Stimulated activated naive CD4-positive, alpha-beta T cell treated with Interleukin-2 at 50 U/mL for 16 hours (primary cell): ENCODE data around the gene SPEM3.
A peak's percentile ranks its signal among the peaks of the same experiment; 100 is the strongest.

Experiments used
- DNase-seq: peaks from one replicate; lab custom pipeline; 2025; lab: John Stamatoyannopoulos, UW

SPEM3 gene

DNA sequence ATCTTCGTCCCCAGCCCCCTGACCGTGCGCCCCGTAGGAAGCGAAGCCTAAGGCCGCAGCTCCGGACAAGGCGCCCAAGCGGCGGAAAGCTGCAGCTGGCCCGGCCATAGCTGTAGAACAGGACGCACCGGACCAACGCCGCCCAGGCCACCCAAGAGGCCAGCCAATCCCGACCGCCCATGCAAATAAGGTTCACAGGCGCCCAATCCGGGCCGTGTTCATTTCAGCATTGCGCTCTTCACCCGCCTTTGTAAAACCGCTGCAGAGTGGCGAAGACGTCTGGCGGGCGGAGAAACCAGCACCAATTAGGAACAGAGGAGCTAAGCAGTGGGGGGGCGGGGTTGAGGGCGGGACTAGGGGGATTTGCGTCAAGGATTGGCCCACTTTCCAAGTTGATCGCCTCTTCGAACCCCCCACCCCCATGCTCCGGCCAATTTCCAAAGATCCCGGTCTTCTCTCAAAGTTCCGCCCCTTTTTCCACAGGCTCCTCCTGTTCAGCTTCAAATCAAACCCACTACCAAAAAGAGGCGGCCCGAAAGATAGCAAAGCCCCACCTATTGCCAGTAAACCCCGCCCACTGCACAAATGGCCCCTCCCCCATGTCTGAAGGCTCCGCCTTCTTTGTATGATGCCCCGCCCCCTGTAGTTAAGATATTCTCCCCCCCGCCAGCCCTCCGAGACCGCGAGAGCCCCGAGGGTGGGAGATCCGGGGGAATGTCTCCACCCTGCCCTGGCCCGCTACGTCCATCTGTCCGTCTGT lies 24.5 kb upstream of the SPEM3 start, which contains the start of gene TMEM256:
TSS of gene TMEM256 (minus strand) at position 121 of the 760 bp plus-strand sequence. CDS start at position 108, 13 bp downstream.
- DNase-seq = peak; percentile 98

DNA sequence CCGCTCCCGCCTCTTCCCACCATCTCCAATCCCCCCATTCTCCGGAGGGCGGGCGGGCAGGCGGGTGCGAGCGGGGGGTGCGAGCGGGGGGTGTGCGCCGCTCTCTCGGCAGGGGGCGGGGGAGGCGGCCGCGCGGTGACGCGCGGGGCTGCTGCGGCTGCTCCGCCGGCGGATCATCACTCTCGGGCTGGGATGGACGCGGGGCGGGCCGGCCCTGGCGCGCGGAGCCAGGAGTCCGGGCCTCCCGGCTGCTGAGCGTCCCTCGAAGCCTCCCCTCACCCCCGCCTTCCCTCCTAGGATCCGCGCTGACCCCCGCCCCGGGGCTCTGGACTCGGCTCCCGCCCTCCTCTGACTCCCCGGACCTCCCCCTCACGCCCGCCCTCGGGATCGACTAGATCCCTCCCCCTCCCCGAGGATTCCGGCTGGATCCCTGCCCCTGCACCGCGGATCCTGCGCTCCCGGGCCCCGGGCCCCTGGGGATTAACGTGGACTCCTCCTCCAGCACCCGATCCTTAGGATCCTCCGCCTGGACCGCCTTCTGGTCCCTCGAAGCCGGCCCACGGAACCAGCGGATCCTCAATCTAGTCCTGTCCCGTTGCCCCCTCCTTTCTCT lies 23.8 kb upstream of the SPEM3 start:
- peak; percentile 69 for DNase-seq

DNA sequence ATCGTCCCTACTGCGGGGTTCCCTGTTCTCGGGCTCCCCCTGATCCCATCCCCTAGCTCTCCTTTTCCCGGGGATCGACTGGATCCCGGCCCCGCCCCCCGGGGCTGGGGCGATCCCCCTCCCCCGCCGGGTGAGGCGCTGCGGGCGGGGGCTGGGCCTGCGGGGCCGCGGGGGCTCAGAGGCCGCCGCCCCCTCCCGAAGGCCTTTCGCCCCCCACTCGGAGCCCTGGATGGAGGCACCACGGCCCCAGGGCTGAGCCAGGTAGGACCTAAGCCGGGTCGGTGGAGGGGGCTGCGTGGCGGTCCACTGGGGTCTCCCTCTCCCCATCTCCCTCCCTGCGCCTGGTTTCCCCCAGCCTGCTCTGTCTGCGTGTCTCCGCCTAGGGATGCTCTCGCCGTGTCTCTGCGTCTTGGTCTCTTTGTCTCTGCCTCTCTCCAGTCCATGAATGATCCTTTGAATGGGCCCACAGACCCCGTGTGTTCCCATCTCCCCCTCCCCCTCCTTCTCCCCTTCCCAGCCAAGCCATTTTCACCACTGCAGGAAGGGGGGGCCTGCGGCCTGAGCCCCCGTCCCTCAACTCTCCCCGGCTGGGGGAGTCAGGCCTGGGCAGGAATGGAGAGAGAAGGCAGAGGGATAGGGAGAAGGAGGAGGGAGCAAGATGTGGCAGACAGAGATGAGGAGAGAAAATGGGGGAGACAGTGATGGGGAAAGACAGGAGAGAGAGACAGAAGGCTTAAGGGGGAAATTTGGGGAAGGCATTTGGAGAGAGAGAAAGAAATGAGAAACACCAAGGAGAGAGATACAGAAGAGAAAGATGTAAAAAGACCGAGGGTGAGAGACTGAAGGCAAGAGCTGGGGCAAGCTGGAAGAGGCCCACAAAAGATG lies 23.1 kb upstream of the SPEM3 start:
- no peak for DNase-seq

DNA sequence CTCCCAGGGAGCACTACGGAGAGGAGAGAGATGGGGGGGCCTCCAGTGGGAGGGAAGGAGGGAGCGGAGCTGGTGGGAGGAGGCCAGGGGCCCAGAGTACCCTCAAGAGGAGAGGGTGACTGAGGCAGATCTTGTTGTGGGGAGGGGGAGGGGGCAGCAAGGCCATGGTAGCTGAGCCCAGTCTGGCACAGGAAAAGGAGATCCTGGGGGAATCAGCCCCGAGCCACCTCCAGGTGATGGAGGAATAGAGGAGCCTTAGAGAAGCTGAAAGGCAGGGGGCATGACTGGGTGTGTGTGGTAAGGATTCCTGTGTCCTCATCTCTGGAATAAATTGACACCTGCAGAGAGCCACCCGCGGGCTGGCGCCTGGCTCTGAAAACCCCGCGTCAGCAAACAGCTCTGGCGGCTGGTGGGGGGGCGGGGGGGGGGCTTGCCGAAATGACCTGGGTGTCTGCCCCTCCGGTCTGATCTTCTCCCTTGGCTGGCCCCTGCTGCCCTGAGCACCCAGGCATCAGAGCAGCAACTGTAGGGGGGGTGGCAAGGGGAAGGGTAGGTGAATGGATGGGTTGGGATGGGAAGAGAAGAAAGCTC lies 22.3 kb upstream of the SPEM3 start:
- no peak for DNase-seq

DNA sequence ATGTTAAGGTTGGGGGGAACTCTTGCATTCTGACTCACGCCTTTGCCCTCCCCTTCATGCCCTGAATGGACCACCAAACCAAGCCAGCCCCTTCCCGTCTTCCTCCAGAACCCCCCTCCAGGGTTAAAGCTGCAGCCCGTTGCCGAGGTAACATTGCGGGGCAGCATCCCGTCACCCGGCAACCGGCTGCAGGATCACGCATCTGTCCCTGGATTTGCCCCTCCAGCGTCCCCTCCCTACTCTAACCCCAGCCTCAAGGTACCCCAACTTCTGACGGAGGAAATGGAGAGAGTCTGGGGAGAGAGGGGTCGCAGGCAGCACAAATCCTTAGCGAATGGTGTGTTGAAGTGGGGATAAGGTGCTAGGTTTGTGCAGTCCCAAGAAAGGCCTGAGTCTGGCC lies 21.6 kb upstream of the SPEM3 start:
- no peak for DNase-seq

DNA sequence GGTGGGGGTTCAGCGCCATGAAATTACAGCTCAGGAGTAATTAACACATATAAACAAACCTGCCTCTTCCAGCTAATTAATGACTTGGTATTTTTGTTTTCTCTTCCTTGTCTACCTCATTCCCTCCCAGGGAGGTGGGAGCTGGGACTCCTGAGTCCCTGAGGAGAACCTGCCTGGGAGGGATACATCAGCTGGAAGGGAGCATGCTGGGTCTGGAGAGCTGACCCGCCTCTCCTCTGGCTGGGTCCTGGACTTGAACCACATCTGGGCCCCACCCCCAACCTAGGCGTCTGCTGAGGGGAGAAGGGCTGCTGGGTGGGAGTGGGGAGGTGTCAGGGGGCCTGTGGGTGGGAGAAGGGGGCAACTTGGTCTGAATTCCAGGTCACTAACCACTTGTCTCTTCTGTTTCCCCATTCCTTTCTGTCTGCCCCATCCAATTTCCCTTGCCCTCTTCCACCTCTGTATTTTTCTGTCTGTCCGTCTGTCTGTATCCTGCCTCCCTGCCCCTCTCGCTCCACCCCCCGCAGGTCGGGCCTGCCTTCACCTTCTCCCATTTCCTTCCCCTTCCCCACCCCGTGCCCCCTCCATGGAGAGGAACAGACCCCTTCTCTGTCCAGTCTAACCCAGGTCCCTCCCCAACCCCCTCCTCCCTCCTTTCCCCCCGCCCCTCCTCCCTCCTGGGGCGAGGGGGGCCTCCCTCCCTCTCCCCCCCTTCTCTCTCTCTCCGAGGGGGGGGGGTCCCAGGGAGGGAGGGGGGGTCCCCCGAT lies 21.0 kb upstream of the SPEM3 start, which contains the start of gene NLGN2:
TSS of gene NLGN2 (plus strand) at position 361 of the 767 bp plus-strand sequence. CDS start 411 bp downstream, outside the sequence.
- no peak for DNase-seq

DNA sequence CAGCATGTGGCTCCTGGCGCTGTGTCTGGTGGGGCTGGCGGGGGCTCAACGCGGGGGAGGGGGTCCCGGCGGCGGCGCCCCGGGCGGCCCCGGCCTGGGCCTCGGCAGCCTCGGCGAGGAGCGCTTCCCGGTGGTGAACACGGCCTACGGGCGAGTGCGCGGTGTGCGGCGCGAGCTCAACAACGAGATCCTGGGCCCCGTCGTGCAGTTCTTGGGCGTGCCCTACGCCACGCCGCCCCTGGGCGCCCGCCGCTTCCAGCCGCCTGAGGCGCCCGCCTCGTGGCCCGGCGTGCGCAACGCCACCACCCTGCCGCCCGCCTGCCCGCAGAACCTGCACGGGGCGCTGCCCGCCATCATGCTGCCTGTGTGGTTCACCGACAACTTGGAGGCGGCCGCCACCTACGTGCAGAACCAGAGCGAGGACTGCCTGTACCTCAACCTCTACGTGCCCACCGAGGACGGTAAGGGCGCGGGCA lies 20.4 kb upstream of the SPEM3 start:
- peak; percentile 22 for DNase-seq

DNA sequence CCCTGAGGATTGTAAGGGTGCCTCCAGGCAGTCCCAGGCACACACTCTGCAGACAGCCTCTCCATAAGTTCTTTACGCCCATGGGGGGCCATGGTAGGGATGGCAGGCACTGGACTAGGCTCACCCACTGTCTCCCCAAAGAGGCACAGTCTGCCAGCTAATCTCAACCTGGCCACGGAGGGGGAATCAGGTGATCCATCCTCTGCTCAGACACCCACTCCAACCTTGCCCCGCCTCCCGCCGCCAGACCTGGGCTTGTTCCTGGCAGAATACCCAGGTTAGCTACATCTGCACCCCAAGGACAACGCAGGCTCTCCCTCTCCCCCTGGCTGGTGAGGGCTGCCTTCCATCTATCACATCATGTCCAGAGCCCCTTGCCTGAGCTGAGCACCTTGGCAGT lies 19.8 kb upstream of the SPEM3 start:
- no peak for DNase-seq

DNA sequence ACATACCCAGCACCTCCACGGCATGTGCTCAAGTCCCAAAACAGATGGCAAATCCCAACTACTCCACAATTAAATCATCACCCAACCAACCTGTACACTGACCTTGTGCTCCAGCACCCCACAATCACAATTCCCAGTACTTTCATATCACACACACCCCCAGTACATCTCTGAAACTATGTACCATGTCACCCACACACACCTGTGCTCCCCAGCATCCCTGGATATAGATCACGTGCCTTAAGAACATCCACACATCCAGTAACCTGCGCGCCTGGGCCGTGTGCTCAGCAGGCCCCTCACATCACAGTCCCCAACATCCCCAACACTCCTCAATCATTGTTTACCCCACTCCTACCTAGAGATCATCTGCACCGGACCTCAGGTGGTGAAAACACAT lies 18.9 kb upstream of the SPEM3 start:
- DNase-seq = no peak

DNA sequence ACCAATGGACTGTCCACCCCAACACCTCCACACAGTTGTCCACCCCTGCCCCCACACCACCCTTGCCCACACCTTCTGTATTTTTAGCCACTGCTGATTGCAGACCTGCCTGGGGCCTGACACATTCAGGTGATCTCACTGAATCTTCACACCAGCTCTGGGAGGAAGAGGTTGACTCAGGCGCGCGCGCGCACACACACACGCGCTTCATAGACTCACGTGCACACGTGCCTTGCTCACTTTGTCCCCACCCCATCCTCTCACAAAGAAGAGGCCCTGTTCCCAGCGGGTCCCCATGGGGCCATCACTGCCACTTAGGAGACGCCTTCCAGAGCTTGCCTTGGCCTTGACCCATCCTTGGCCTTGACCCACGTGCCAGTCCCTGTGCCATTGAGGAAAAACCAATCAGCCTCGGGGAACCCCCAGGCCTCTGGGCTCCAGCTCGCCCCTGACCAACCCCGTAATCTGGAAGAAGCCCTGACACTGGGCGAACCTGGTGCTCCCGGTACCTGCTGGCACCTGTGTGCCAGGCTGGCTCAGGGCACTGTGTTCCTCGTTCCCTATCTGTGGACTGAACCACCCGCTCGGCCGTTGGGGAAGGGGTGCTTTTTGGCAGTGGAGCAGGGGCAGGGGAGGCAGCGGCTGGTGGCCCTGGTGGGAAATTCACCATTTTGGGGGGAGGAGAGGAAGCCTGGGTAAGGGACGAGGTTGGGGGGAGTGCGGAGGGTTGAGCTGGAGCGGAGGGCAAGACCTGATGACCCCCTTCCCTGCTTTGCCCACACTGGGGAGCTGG lies 17.8 kb upstream of the SPEM3 start:
- DNase-seq = no peak

DNA sequence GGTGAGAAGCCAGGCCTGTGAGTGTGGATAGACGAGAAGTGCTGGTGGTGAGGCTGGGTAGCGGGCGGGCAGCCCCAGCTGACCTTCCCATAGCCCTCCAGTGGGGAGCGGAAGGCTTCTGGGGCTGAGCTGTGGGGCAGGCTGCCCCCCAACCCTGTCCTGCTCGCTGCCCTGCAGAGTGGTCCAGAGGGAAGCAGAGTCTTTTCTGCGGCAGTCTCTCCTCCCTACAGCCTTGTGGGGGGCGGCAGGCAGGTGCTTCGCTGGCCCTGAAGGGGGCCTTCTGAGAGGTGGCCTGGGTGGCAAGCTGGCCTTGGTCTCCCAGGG lies 17.3 kb upstream of the SPEM3 start:
- no peak for DNase-seq

DNA sequence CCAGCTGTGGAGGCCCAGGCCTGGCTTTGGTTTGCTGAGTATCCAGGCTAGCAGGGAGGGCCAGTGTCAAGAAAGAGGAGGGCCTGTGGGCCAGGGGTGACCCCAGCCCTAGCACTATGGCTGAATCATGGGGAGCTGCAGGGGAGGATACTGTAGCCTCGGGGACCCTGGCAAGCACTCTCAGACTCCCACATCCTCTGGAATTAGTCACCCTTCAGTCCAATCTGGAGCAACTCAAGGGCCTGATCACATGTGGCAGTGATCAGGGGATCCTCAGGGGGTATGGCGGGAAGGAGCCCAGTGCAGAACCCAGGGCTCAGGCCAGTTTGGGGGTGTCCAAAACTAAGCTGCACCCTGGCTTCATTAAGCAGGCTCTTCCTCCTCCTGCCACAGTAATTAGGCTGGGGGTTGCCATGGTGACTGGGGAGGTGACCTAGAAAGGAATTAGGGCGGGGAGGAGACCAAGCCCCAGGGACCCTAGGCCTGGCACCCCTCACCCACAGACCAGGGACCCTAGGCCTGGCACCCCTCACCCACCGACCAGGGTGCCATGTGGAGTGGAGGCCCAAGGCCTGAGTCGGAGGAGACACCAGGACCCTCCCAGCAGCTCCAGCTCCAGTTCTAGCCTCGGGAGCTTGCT lies 15.2 kb upstream of the SPEM3 start:
- no peak for DNase-seq

DNA sequence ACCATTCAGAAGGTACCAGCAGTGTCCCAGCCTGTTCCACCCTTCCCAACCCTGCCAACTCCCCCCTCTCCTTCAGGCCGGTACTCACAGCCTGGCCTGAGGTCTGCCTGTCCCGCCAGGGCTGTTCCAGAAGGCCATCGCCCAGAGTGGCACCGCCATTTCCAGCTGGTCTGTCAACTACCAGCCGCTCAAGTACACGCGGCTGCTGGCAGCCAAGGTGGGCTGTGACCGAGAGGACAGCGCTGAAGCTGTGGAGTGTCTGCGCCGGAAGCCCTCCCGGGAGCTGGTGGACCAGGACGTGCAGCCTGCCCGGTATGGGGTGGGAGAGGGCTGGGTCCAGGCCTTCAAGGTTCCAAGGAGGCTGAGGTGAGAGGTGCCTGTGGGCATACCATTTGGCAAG lies 13.8 kb upstream of the SPEM3 start:
- no peak for DNase-seq

DNA sequence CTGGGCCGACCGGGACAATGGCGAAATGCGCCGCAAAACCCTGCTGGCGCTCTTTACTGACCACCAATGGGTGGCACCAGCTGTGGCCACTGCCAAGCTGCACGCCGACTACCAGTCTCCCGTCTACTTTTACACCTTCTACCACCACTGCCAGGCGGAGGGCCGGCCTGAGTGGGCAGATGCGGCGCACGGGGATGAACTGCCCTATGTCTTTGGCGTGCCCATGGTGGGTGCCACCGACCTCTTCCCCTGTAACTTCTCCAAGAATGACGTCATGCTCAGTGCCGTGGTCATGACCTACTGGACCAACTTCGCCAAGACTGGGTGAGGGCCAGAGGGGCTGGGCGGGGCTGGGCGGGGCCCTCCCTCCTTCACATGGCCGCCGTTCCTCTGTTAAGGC lies 12.9 kb upstream of the SPEM3 start:
- DNase-seq = no peak

DNA sequence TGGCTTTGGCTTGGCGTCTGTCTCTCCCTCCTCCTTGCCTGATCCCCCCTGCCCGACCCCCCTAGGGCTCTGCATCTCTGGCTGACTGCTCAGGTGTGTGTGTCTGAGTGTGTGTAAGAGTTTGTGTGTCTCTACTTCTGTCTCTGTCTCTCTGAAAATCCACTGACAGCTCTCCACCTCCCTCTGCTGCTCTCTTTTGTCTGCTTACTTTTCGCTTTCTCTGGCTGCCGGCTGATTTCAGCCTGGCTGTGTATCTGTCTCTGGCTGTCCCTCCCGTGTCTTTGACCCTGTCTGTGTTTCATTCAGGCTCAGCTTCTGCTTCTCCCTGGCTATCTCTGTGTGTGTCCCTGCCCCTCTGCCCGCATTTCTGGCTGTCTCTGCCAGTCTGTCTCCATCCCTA lies 12.3 kb upstream of the SPEM3 start:
- no peak for DNase-seq

DNA sequence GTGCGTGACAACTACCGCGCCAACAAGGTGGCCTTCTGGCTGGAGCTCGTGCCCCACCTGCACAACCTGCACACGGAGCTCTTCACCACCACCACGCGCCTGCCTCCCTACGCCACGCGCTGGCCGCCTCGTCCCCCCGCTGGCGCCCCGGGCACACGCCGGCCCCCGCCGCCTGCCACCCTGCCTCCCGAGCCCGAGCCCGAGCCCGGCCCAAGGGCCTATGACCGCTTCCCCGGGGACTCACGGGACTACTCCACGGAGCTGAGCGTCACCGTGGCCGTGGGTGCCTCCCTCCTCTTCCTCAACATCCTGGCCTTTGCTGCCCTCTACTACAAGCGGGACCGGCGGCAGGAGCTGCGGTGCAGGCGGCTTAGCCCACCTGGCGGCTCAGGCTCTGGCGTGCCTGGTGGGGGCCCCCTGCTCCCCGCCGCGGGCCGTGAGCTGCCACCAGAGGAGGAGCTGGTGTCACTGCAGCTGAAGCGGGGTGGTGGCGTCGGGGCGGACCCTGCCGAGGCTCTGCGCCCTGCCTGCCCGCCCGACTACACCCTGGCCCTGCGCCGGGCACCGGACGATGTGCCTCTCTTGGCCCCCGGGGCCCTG lies 11.5 kb upstream of the SPEM3 start:
- DNase-seq = no peak

DNA sequence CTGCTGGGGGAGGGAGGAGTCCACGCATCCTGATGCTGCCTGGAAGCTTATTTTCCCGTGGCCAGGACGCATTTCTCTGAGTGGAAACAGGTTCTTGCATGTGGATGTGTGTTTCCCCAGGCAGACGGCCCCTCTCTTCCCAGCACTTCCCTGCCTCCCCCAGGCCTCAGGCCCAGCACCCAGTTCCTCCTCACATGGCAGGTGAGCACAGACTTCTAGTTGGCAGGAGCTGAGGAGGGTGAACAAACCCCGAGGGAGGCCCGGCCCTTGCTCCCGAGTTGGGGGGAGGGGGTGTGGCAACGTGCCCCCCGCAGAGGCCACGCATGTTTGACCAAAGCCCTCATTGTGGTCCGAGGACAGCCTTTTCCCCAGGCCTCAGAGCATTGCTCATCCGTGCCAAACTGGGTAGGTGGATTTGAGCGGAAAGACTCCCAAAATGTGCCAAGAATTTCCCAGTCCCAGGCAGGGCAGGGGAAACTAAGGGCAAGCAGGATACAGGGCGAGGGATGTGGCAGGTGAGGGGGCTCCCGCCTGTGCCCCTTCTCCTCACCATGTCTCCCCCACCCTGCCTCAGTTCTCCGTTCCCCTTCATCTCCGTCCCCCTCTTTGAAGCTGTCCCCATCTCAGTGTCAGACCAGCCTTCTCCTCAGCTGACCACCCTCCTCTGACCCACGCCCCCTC lies 10.0 kb upstream of the SPEM3 start:
- no peak for DNase-seq

DNA sequence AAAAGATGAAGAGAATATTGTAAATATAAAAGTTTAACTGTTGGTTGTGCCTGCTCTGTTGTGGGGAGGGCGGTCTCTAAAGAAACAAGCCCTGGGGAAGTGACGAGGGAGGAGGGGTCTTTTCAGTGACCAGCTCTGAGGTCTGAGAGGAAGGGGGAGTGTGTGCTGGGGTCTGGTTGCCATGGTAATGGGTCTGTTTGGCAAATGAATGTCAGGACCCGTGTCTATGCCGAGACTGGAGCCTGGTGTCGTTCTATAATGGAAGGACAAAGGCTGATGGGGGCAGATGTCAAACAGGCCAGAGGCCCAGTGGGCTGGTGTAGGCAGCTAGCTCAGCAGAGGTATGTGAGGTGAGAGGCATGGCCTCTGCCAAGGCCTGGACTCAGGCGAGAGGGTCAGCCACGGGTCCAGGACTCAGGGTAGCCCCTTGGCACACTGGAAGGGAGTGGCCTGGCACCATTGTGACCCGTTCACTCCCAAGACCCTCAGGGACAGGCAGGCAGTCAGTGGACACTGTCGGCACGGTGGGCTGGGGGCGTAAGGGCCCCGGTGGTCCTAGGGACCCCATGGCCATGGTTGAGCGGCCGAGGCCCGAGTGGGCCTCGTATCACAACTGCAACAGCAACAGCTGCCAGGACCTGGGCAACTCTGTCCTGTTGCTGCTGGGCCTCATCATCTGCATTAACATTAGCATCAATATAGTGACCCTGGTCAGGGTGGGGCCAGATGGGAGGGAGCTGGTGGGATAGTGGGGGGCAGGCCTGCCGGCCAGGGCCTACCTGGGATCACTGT lies 8.6 kb upstream of the SPEM3 start, which contains the start of gene SPEM1:
TSS of gene SPEM1 (plus strand) at position 506 of the 792 bp plus-strand sequence. CDS start at position 567, 61 bp downstream.
- no peak for DNase-seq
